T-helper 1 cell treated with Interleukin-12 subunit alpha and Interleukin-12 subunit beta and Interleukin-4 antibody, amounts not matched to agents 30 ng/mL and 1 ng/mL, for 36 hours (primary cell): Measurements from ENCODE around the gene TMEM158. TPM values are rescaled to one million over a fixed set of nuclear protein-coding genes. Genes with fewer than 3 reads are reported as not detected.

Experiments
- intact Hi-C: fragments of 100-400 bp; cut with micrococcal nuclease; formaldehyde crosslinking; loops from one replicate; pipeline ENCODE4 v1.15.1; 2024
- total RNA-seq: library from RNA; stranded (reverse); gene quantifications from 2 replicates; pipeline ENCODE4 v1.2.3, GENCODE V29; 2022

Gene TMEM158
- total RNA-seq, 1 donor from 2014 or later = not detected

GRCh38 chr3:45234250-45234649, 8.2 kb upstream of the TMEM158 start:
- intact Hi-C loops = no loop called here

- intact Hi-C loops = no loop called here
Observed at GRCh38 chr3:45232521-45232920, 6.4 kb upstream of the TMEM158 start.

- intact Hi-C loops = loop anchor here (5.0 kb wide), 1 partner anchor 434 kb away; no protein-coding TSS in a partner anchor
Observed at GRCh38 chr3:45227946-45228345, 1.9 kb upstream of the TMEM158 start.

GRCh38 chr3:45227071-45227820, 1.2 kb upstream of the TMEM158 start:
- intact Hi-C loops = loop anchor here (5.0 kb wide), 1 partner anchor 435 kb away; no protein-coding TSS in a partner anchor

- intact Hi-C loops = loop anchor here (1.0 to 5.0 kb wide), 4 partner anchors 59 to 437 kb away; partner anchors contain the start of gene LARS2
Observed at GRCh38 chr3:45225465-45226205, 452 bp downstream of the TMEM158 start.

GRCh38 chr3:45224824-45225464, 1.1 kb downstream of the TMEM158 start:
- intact Hi-C loops = loop anchor here (2.0 to 5.0 kb wide), 2 partner anchors 58 to 437 kb away; no protein-coding TSS in a partner anchor

- intact Hi-C loops = loop anchor here (2.0 kb wide), 1 partner anchor 57 kb away; no protein-coding TSS in a partner anchor
Observed at GRCh38 chr3:45223889-45224727, 2.0 kb downstream of the TMEM158 start.

GRCh38 chr3:45219694-45220093, 6.4 kb downstream of the TMEM158 start:
- intact Hi-C loops = no loop called here

GRCh38 chr3:45218578-45219390, 7.3 kb downstream of the TMEM158 start:
- intact Hi-C loops = no loop called here

GRCh38 chr3:45216021-45216609, 10.0 kb downstream of the TMEM158 start:
- intact Hi-C loops = no loop called here

- intact Hi-C loops = no loop called here
Observed at GRCh38 chr3:45215466-45215865, 10.6 kb downstream of the TMEM158 start.

GRCh38 chr3:45214061-45214680, 11.9 kb downstream of the TMEM158 start:
- intact Hi-C loops = loop anchor here (5.0 kb wide), 2 partner anchors 107 to 283 kb away; no protein-coding TSS in a partner anchor

- intact Hi-C loops = loop anchor here (5.0 kb wide), 2 partner anchors 105 to 285 kb away; no protein-coding TSS in a partner anchor
Observed at GRCh38 chr3:45212095-45212468, 14.0 kb downstream of the TMEM158 start.

- intact Hi-C loops = loop anchor here (2.0 to 5.0 kb wide), 4 partner anchors 45 to 445 kb away; no protein-coding TSS in a partner anchor
Observed at GRCh38 chr3:45211466-45212094, 14.5 kb downstream of the TMEM158 start.

- intact Hi-C loops = loop anchor here (1.0 to 5.0 kb wide), 6 partner anchors 44 to 446 kb away; no protein-coding TSS in a partner anchor
Observed at GRCh38 chr3:45210308-45211041, 15.6 kb downstream of the TMEM158 start.

GRCh38 chr3:45209526-45209925, 16.6 kb downstream of the TMEM158 start:
- intact Hi-C loops = no loop called here

- intact Hi-C loops = no loop called here
Observed at GRCh38 chr3:45208586-45208985, 17.5 kb downstream of the TMEM158 start.

GRCh38 chr3:45207446-45207845, 18.6 kb downstream of the TMEM158 start:
- intact Hi-C loops = no loop called here
